A549 (cell line): ENCODE results near the gene MAGI1. TPM values are rescaled to one million over a fixed set of nuclear protein-coding genes. Genes with fewer than 3 reads are reported as not detected.

Source experiments
- ATAC-seq, 2 experiments: fragments of 200-7000 bp in 1 of 2; fragments of >200 bp in 1 of 2; cut with Nextera tagmentation in 1 of 2; cut with Tn5 transposase in 1 of 2; 3 replicates each; pipeline versions ENCODE4 v1.8.0 to v1.9.1; 2018 to 2020; ENCODE audit warnings: mild to moderate bottlenecking in 1 of 2, moderate library complexity in 1 of 2
- CTCF ChIA-PET: fragments of 300-600 bp; sonication (Branson Sonifier 250); formaldehyde crosslinking; extraction: SDS; loops from one replicate; lab custom pipeline; 2021; ENCODE audit warnings: antibody characterized with exemption, inconsistent platforms; lab: Yijun Ruan, JAX
- POLR2A ChIA-PET: fragments of 350-600 bp; formaldehyde crosslinking; extraction: SDS; loops from one replicate; lab custom pipeline; 2021; ENCODE audit warnings: antibody characterized with exemption, inconsistent platforms; lab: Yijun Ruan, JAX
- DNase-seq, 2 experiments: peaks; one replicate each; pipeline versions ENCODE4 v3.0.0 to v3.0.0-alpha.2; 2011 to 2016; ENCODE audit warnings: low read depth in 1 of 2, low spot score in 1 of 2
- FAIRE-seq: peaks from 2 replicates; lab custom pipeline; 2011; peaks lifted over from hg19 to GRCh38; lab: Jason Lieb, UNC
- H3K27ac ChIP-seq, 2 experiments: fragments of >200 bp; sonication (Bioruptor Twin); formaldehyde crosslinking; 3 replicates each; pipeline ENCODE4 v1.5.1; 2016 to 2017
- H3K4me1 ChIP-seq: fragments of >200 bp; sonication (Bioruptor Twin); formaldehyde crosslinking; 3 replicates; pipeline ENCODE4 v1.6.1; 2016
- H3K4me2 ChIP-seq: fragments of >200 bp; sonication (Bioruptor Twin); formaldehyde crosslinking; 3 replicates; pipeline ENCODE4 v1.6.1; 2016
- H3K4me3 ChIP-seq: fragments of >200 bp; sonication (Bioruptor Twin); formaldehyde crosslinking; 3 replicates; pipeline ENCODE4 v1.5.1; 2016
- H3K9me3 ChIP-seq: fragments of >200 bp; sonication (Bioruptor Twin); formaldehyde crosslinking; 3 replicates; pipeline ENCODE4 v1.6.1; 2016
- BHLHE40 ChIP-seq: IDR thresholded peaks from 2 replicates; pipeline ENCODE4 v1.6.1; 2012; ENCODE audit warnings: low read depth, low read length, inconsistent platforms
- CBX8 ChIP-seq: fragments of 200-600 bp; sonication (generic); IDR thresholded peaks from 2 replicates; pipeline ENCODE4 v1.6.1; 2016
- CEBPB ChIP-seq, 2 experiments: fragments of >200 bp in 1 of 2; sonication (Bioruptor Twin) in 1 of 2; formaldehyde crosslinking in 1 of 2; IDR thresholded peaks; 2 replicates each; pipeline ENCODE4 v1.6.1; 2012 to 2016
- CHD4 ChIP-seq: fragments of 200-600 bp; sonication (generic); IDR thresholded peaks from 2 replicates; pipeline ENCODE4 v1.6.1; 2016; ENCODE audit warnings: antibody characterized with exemption, mild to moderate bottlenecking, borderline replicate concordance
- ESRRA ChIP-seq: fragments of 150-350 bp; IDR thresholded peaks from 2 replicates; pipeline ENCODE4 v1.6.1; 2014; ENCODE audit warnings: mild to moderate bottlenecking, low read length, borderline replicate concordance
- FOSL2 ChIP-seq, 2 experiments: fragments of 450-650 bp in 1 of 2; fragments of >200 bp in 1 of 2; sonication (Bioruptor Twin) in 1 of 2; formaldehyde crosslinking; IDR thresholded peaks; 2 replicates each; pipeline versions ENCODE4 v1.5.0 to v1.6.1; 2016 to 2020; ENCODE audit warnings: mild to moderate bottlenecking in 1 of 2, moderate library complexity in 1 of 2
- HDAC2 ChIP-seq: fragments of 200-600 bp; sonication (generic); IDR thresholded peaks from 2 replicates; pipeline ENCODE4 v1.6.1; 2016
- HOXA7 ChIP-seq: fragments of 250-450 bp; sonication (Bioruptor Pico); IDR thresholded peaks from 2 replicates; pipeline ENCODE4 v1.5.0; 2020; ENCODE audit warnings: mild to moderate bottlenecking, moderate library complexity
- HOXB13 ChIP-seq: fragments of 250-450 bp; sonication (Bioruptor Pico); IDR thresholded peaks from 2 replicates; pipeline ENCODE4 v1.5.0; 2020; ENCODE audit warnings: low read depth, mild to moderate bottlenecking, moderate library complexity
- HOXB5 ChIP-seq: fragments of 250-450 bp; sonication (Bioruptor Pico); IDR thresholded peaks from 2 replicates; pipeline ENCODE4 v1.5.0; 2020; ENCODE audit warnings: mild to moderate bottlenecking, moderate library complexity
- JUN ChIP-seq, 2 experiments: fragments of >200 bp; sonication (Bioruptor Twin); formaldehyde crosslinking; IDR thresholded peaks; 2 replicates in 1 of 2; 3 replicates in 1 of 2; pipeline ENCODE4 v1.6.1; 2016 to 2017
- JUNB ChIP-seq: fragments of >200 bp; sonication (Bioruptor Twin); formaldehyde crosslinking; IDR thresholded peaks from 2 replicates; pipeline ENCODE4 v1.6.1; 2016
- KDM1A ChIP-seq: fragments of 200-600 bp; sonication (generic); IDR thresholded peaks from 2 replicates; pipeline ENCODE4 v1.6.1; 2016; ENCODE audit warnings: low read depth, mild to moderate bottlenecking
- KDM5A ChIP-seq: fragments of 200-600 bp; sonication (generic); IDR thresholded peaks from 2 replicates; pipeline ENCODE4 v1.6.1; 2016; ENCODE audit warnings: antibody characterized with exemption, mild to moderate bottlenecking
- MAZ ChIP-seq: fragments of 150-350 bp; IDR thresholded peaks from 2 replicates; pipeline ENCODE4 v1.6.1; 2014; ENCODE audit warnings: antibody characterized with exemption, low read depth, low read length, borderline replicate concordance
- MYC ChIP-seq: IDR thresholded peaks from 2 replicates; pipeline ENCODE4 v1.6.1; 2012; ENCODE audit warnings: mild to moderate bottlenecking, inconsistent platforms, low read length, improper control_type of control experiment, borderline replicate concordance
- NPAS2 ChIP-seq: fragments of 250-450 bp; sonication (Bioruptor Pico); IDR thresholded peaks from 2 replicates; pipeline ENCODE4 v1.8.0; 2022; ENCODE audit warnings: mild to moderate bottlenecking, moderate library complexity, borderline replicate concordance
- NR3C1 ChIP-seq: fragments of >200 bp; sonication (Bioruptor Twin); formaldehyde crosslinking; IDR thresholded peaks from 3 replicates; pipeline ENCODE4 v1.6.1; 2017
- POLR2A ChIP-seq: IDR thresholded peaks from 2 replicates; pipeline ENCODE4 v1.6.1; 2012; ENCODE audit warnings: mild to moderate bottlenecking, low read length
- POLR2AphosphoS2 ChIP-seq: conservative IDR thresholded peaks from 2 replicates; pipeline ENCODE4 v1.6.1; 2012; ENCODE audit warnings: low read length, improper control_type of control experiment, inconsistent platforms
- RAD21 ChIP-seq, 2 experiments: fragments of >200 bp in 1 of 2; sonication (Bioruptor Twin) in 1 of 2; formaldehyde crosslinking in 1 of 2; IDR thresholded peaks in 1 of 2; conservative IDR thresholded peaks in 1 of 2; 2 replicates in 1 of 2; 3 replicates in 1 of 2; pipeline ENCODE4 v1.6.1; 2012 to 2018; ENCODE audit warnings: inconsistent platforms in 1 of 2
- RFX5 ChIP-seq: fragments of 450-650 bp; IDR thresholded peaks from 2 replicates; pipeline ENCODE4 v1.7.1; 2014; ENCODE audit warnings: antibody characterized with exemption, mild to moderate bottlenecking, moderate library complexity
- SMC3 ChIP-seq: fragments of >200 bp; sonication (Bioruptor Twin); formaldehyde crosslinking; IDR thresholded peaks from 3 replicates; pipeline ENCODE4 v1.6.1; 2018; ENCODE audit warnings: inconsistent platforms
- SREBF2 ChIP-seq: fragments of 450-650 bp; IDR thresholded peaks from 2 replicates; pipeline ENCODE4 v1.6.1; 2014; ENCODE audit warnings: mild to moderate bottlenecking, moderate library complexity
- WGBS: methylation state at CpG from one replicate; pipeline ENCODE4 v1.1.6; 2017; ENCODE audit errors: missing lambda C conversion rate; 5-methylcytosine and 5-hydroxymethylcytosine counted together
- polyA plus RNA-seq, 4 experiments: library from polyadenylated mRNA; depleted of rRNA in 3 of 4; stranded (reverse); fragments of >200 nt; fragmentation: RNase III in 1 of 4; extraction: RNeasy Plus Mini Kit Qiagen cat#74134 plus additional on column Dnase treatment in 1 of 4; gene quantifications; 2 replicates in 3 of 4; 3 replicates in 1 of 4; pipeline ENCODE4 v1.2.3, GENCODE V29; 2011 to 2017
- TF ChIP-seq, protein P1 (sequence below): IDR thresholded peaks from 2 replicates; pipeline ENCODE4 v1.6.1; 2012; ENCODE audit warnings: low read depth, borderline replicate concordance
- TF ChIP-seq, protein P2 (sequence below): IDR thresholded peaks from 2 replicates; pipeline ENCODE4 v1.6.1; 2012
- TF ChIP-seq, protein P3 (sequence below): fragments of 250-450 bp; sonication (Bioruptor Pico); IDR thresholded peaks from 2 replicates; pipeline ENCODE4 v1.5.0; 2020; ENCODE audit warnings: low read depth, mild to moderate bottlenecking, moderate library complexity
- TF ChIP-seq, protein P4 (sequence below): IDR thresholded peaks from 2 replicates; pipeline ENCODE4 v1.6.1; 2012

The MAGI1 gene
- polyA plus RNA-seq, 2 of the 4 experiments (the other 2 are of a cell fraction) = 4.7 to 6.6 TPM

DNA sequence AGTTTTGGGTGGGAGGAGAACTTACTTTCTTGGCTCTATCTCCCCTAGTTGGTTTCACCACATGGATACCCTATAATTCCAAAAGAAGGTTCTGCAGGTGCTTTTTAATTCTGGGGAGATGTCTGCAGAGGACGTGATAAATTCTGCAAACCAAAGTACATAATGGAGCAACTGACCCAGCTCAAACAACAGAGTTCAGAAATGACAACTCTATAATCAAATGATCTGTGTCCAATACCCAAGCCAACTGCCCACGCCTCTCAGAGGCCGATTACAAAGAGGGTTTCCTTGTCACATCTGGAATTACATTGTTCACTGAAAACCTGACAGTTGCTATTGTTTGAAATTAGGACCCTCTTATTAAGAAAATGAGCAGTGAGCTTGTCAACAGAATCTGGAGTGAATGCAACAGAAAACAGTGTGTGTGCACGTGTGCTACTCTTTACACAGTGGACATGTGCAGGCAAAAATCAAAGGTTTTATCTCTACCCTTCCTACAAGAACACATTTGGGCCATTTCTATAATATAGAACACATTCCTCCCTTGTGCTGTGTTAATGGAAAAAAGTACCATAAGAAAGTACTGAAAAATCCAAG is 593.0 kb downstream of the MAGI1 start:
- Histone ChIP-seq H3K27ac (no peak overlapping the region), H3K4me2 (no peak overlapping the region), H3K4me1 (no peaks in the 10 kb centered on the region), H3K9me3 (no peaks in the 10 kb centered on the region), H3K4me3 (no peak overlapping the region)
- TF ChIP-seq RFX5 = no peak
- TF ChIP-seq ESRRA = no peak
- TF ChIP-seq HOXA7 (CRISPR knock-in tag) = no peak
- TF ChIP-seq JUN (IDR thresholded peaks at IDR 0.05) = no peak
- no peak for TF ChIP-seq NPAS2
- ChIA-PET POLR2A (no interaction called here), CTCF (interaction anchor here (0.6 kb wide), 1 partner anchor 917 kb away, joined by 4 read pairs; no protein-coding TSS in a partner anchor)
- WGBS = 79% methylated on average over 4 of the region's 4 CpGs
- ATAC-seq (no peak), DNase-seq (no peak), FAIRE-seq (no peak)

DNA sequence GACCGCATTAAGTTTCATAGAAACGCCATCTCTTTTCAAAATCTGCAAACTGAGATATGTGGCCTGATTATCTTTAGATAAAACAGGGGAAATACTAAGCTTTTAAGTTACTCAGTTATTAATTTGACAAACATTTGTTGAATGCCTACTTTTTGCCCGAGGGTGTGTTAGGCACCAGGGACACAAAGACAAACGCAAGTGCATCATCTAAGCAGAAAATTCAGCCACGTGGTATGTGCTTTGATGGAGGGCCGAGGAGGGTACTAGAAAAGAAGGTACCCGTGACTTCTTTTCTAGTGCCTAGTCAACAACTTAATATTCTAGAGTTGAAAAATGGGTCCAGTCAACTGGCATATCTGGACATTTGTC is 594.3 kb downstream of the MAGI1 start:
- POLR2A ChIA-PET = no interaction called here
- CTCF ChIA-PET = no interaction called here
- FAIRE-seq = no peak

DNA sequence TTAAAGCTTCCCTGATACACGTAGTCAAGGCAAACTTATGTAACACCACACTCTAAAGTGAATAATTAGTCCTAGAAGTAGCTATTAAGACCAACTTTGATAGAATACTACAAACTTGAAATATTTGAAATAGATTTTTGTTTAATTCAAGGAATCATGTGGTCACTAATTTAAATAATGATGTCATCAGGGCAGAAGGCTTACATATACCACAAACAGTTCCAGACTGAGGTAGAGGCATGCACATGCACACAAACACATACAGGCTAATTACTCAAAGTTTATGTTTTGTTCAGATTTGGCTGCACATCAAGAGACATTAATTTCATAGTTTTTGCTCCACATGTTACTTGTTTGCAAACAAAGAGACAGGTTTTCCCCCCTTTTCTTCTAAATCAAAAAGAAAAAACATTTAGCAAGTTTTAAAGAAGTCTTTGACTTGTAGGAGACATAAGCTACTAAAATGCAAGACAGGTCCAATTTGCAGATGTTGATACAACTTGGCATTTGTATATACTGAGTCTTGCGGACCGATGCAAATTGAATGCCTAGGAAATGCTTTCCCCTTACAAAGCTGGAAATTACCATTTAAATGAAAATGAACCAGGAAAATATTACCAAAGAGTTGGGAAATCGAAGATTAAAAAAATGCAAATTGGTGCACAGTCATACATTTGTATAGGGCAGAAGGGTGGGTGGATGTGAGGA is 594.8 kb downstream of the MAGI1 start:
- POLR2A ChIA-PET = no interaction called here
- H3K4me1 ChIP-seq = no peaks in the 10 kb centered on the region
- DNase-seq (no peak), ATAC-seq (no peak), FAIRE-seq (no peak)
- WGBS = 77% methylated on average over 4 of the region's 4 CpGs
- H3K27ac ChIP-seq = no peak overlapping the region
- H3K9me3 ChIP-seq = no peaks in the 10 kb centered on the region
- no peak overlapping the region for H3K4me3 ChIP-seq
- no peak overlapping the region for H3K4me2 ChIP-seq
- CTCF ChIA-PET = interaction anchor here (0.6 kb wide), 1 partner anchor 141 kb away, joined by 3 read pairs; no protein-coding TSS in a partner anchor
- TF ChIP-seq, protein P1, sequence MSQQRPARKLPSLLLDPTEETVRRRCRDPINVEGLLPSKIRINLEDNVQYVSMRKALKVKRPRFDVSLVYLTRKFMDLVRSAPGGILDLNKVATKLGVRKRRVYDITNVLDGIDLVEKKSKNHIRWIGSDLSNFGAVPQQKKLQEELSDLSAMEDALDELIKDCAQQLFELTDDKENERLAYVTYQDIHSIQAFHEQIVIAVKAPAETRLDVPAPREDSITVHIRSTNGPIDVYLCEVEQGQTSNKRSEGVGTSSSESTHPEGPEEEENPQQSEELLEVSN = no peak
- TF ChIP-seq BHLHE40 (no peak), SREBF2 (no peak), JUN (IDR thresholded peaks at IDR 0.05) (no peak), ESRRA (no peak), JUNB (no peak), POLR2A (no peak), FOSL2 (IDR thresholded peaks at IDR 0.05) (no peak), FOSL2 (CRISPR knock-in tag; IDR thresholded peaks at IDR 0.05) (no peak), RAD21 (conservative IDR thresholded peaks at IDR 0.05 in 1 of 2, IDR thresholded peaks at IDR 0.05 in 1 of 2) (no peak), HDAC2 (no peak), SMC3 (no peak)

More for the DNA sequence above, 594.3 kb downstream of the MAGI1 start:
- WGBS = 79% methylated on average over 7 of the region's 7 CpGs
- Histone ChIP-seq H3K4me1 (no peaks in the 10 kb centered on the region), H3K4me2 (no peak overlapping the region), H3K9me3 (no peaks in the 10 kb centered on the region), H3K27ac (no peak overlapping the region)
- ATAC-seq = no peak
- no peak for DNase-seq
- TF ChIP-seq MYC = no peak
- TF ChIP-seq, protein P2, sequence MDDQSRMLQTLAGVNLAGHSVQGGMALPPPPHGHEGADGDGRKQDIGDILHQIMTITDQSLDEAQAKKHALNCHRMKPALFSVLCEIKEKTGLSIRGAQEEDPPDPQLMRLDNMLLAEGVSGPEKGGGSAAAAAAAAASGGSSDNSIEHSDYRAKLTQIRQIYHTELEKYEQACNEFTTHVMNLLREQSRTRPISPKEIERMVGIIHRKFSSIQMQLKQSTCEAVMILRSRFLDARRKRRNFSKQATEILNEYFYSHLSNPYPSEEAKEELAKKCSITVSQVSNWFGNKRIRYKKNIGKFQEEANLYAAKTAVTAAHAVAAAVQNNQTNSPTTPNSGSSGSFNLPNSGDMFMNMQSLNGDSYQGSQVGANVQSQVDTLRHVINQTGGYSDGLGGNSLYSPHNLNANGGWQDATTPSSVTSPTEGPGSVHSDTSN = no peak
- no peak for TF ChIP-seq CEBPB (IDR thresholded peaks at IDR 0.05)
- no peak for TF ChIP-seq POLR2AphosphoS2
- TF ChIP-seq KDM1A = no peak
- TF ChIP-seq, protein P3, sequence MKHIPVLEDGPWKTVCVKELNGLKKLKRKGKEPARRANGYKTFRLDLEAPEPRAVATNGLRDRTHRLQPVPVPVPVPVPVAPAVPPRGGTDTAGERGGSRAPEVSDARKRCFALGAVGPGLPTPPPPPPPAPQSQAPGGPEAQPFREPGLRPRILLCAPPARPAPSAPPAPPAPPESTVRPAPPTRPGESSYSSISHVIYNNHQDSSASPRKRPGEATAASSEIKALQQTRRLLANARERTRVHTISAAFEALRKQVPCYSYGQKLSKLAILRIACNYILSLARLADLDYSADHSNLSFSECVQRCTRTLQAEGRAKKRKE = no peak
- TF ChIP-seq CHD4 = no peak
- no peak for TF ChIP-seq MAZ
- no peak for TF ChIP-seq KDM5A
- TF ChIP-seq CBX8 = no peak
- TF ChIP-seq, protein P4, sequence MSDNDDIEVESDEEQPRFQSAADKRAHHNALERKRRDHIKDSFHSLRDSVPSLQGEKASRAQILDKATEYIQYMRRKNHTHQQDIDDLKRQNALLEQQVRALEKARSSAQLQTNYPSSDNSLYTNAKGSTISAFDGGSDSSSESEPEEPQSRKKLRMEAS = no peak
- TF ChIP-seq HOXB5 (CRISPR knock-in tag) = no peak
- TF ChIP-seq JUNB = no peak
- no peak for TF ChIP-seq HOXB13 (CRISPR knock-in tag)
- TF ChIP-seq HDAC2 = no peak
- no peak for TF ChIP-seq NR3C1
- TF ChIP-seq, protein P1 = no peak
- TF ChIP-seq, all 56 proteins: peak for 0
- H3K4me3 ChIP-seq = no peak overlapping the region
